Caco-2 (cell line): ENCODE measurements around the gene CD302. TPM values are rescaled to one million over a fixed set of nuclear protein-coding genes. Genes with fewer than 3 reads are reported as not detected.

Source experiments
- BruUV-seq: library from RNA; stranded (reverse); fragments of 400-500 nt; replicated peaks from 2 replicates; lab custom pipeline; 2021; lab: Mats Ljungman, UMichigan
- CTCF ChIA-PET: fragments of 300-600 bp; sonication (Branson Sonifier 250); formaldehyde crosslinking; loops from one replicate; lab custom pipeline; 2022; ENCODE audit warnings: antibody characterized with exemption; lab: Charles Lee
- POLR2A ChIA-PET: fragments of 300-600 bp; sonication (Branson Sonifier 250); formaldehyde crosslinking; loops from one replicate; lab custom pipeline; 2022; ENCODE audit warnings: antibody characterized with exemption; lab: Charles Lee
- DNase-seq, 2 experiments: peaks; one replicate each; pipeline versions ENCODE4 v3.0.0 to v3.0.0-alpha.2; 2020 to 2022
- H3K27me3 ChIP-seq: replicated peaks from 2 replicates; pipeline ENCODE4 v1.6.0; 2011; ENCODE audit warnings: low read length; ENCODE audit not compliant: control insufficient read depth, insufficient read depth
- H3K36me3 ChIP-seq: 2 replicates; pipeline ENCODE4 v1.5.1; 2011; ENCODE audit warnings: low read length; ENCODE audit not compliant: control insufficient read depth, insufficient read depth
- H3K4me1 ChIP-seq: fragments of 250-450 bp; sonication (Bioruptor Pico); 2 replicates; pipeline ENCODE4 v1.5.1; 2020; ENCODE audit warnings: mild to moderate bottlenecking
- H3K4me3 ChIP-seq: 2 replicates; pipeline ENCODE4 v1.5.1; 2011; ENCODE audit warnings: low read depth, mild to moderate bottlenecking, control low read depth, low read length
- H3K9me3 ChIP-seq: fragments of 250-450 bp; sonication (Bioruptor Pico); 2 replicates; pipeline ENCODE4 v1.5.1; 2020; ENCODE audit warnings: mild to moderate bottlenecking, moderate library complexity
- H3K27ac Mint-ChIP-seq: one replicate; pipeline ENCODE4 v1.8.0; 2022; ENCODE audit warnings: mixed read lengths; ENCODE audit not compliant: unreplicated experiment
- H3K27me3 Mint-ChIP-seq: one replicate; pipeline ENCODE4 v1.8.0; 2022; ENCODE audit warnings: mixed read lengths; ENCODE audit not compliant: insufficient read depth, unreplicated experiment
- H3K36me3 Mint-ChIP-seq: one replicate; pipeline ENCODE4 v1.8.0; 2022; ENCODE audit warnings: mild to moderate bottlenecking, mixed read lengths; ENCODE audit not compliant: insufficient read depth, unreplicated experiment
- H3K4me1 Mint-ChIP-seq: one replicate; pipeline ENCODE4 v1.8.0; 2022; ENCODE audit warnings: low read depth, mixed read lengths; ENCODE audit not compliant: unreplicated experiment
- H3K4me3 Mint-ChIP-seq: one replicate; pipeline ENCODE4 v1.8.0; 2022; ENCODE audit warnings: mild to moderate bottlenecking, moderate library complexity, mixed read lengths; ENCODE audit not compliant: unreplicated experiment
- H3K9me3 Mint-ChIP-seq: one replicate; pipeline ENCODE4 v1.8.0; 2022; ENCODE audit warnings: mixed read lengths; ENCODE audit not compliant: unreplicated experiment
- intact Hi-C: fragments of 100-400 bp; cut with micrococcal nuclease; formaldehyde crosslinking; loops from one replicate; pipeline ENCODE4 v1.10.0; 2022; ENCODE audit not compliant: unreplicated experiment
- total RNA-seq: library from RNA; stranded (reverse); gene quantifications from 2 replicates; pipeline ENCODE4 v1.2.3, GENCODE V29; 2022
- TF ChIP-seq, protein P1 (sequence below), 2 experiments: fragments of 200-600 bp in 1 of 2; IDR thresholded peaks; 1 replicate in 1 of 2; 2 replicates in 1 of 2; pipeline versions ENCODE4 v1.5.1 to v1.8.0; 2011 to 2022; ENCODE audit warnings: antibody characterized with exemption in 1 of 2, control low read depth in 1 of 2, inconsistent platforms in 1 of 2, low read depth in 1 of 2, low read length in 1 of 2, mild to moderate bottlenecking in 1 of 2, moderate library complexity in 1 of 2; ENCODE audit not compliant: insufficient read depth in 1 of 2, severe bottlenecking in 1 of 2, unreplicated experiment in 1 of 2

Gene CD302
- total RNA-seq, 1 experiment from 2014 or later, result 7.5 TPM

DNA sequence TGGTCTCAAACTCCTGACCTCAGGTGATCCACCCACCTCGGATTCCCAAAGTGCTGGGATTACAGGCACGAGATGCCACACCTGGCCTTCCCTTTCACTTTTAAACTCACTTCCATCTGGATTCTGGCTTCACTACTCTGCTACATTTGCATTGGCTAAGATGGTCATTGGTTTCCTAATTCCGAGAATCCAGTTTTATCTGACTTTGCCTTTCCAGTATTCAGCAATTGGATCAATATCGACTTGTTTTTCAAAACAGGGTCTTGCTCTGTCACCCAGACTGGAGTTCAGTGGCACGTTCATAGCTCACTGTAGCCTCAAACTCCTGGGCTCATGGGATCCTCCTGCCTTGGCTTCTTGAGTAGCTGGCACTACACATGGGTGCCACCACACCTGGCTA lies 4.7 kb upstream of the CD302 start:
- POLR2A ChIA-PET, result no interaction called here
- BruUV-seq, result no TSS peak

DNA sequence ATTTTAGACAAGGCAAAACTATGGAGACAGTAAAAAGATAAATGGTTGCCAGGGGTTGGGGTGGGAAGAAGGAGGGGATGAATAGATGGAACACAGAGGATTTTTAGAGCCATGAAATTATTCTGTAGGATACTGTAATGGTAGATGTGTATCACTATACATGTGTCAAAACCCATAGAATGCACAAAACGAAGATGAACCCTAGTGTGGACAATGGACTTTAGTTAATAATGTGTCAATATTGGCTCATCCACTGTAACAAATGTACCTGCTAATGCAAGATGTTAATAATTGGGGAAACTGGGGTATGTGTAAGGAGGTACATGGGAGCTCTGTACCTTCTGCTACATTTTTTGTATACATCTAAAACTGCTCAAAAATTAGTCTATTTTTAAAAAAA lies 1.8 kb upstream of the CD302 start:
- no peak overlapping the region for H3K27ac Mint-ChIP-seq
- no peaks in the 10 kb centered on the region for H3K27me3 Mint-ChIP-seq
- Histone ChIP-seq H3K27me3 (no peaks in the 10 kb centered on the region), H3K9me3 (no peaks in the 10 kb centered on the region), H3K4me3 (no peak overlapping the region), H3K4me1 (peaks cover 19% of the 10 kb centered on the region), H3K36me3 (no peaks in the 10 kb centered on the region)
- intact Hi-C loops, result no loop called here
- no peaks in the 10 kb centered on the region for H3K9me3 Mint-ChIP-seq
- ChIA-PET CTCF (no interaction called here), POLR2A (no interaction called here)
- peaks cover 6% of the 10 kb centered on the region for H3K36me3 Mint-ChIP-seq
- no TSS peak for BruUV-seq
- DNase-seq, result no peak
- no peak overlapping the region for H3K4me3 Mint-ChIP-seq
- peaks cover 14% of the 10 kb centered on the region for H3K4me1 Mint-ChIP-seq
- TF ChIP-seq, protein P1, sequence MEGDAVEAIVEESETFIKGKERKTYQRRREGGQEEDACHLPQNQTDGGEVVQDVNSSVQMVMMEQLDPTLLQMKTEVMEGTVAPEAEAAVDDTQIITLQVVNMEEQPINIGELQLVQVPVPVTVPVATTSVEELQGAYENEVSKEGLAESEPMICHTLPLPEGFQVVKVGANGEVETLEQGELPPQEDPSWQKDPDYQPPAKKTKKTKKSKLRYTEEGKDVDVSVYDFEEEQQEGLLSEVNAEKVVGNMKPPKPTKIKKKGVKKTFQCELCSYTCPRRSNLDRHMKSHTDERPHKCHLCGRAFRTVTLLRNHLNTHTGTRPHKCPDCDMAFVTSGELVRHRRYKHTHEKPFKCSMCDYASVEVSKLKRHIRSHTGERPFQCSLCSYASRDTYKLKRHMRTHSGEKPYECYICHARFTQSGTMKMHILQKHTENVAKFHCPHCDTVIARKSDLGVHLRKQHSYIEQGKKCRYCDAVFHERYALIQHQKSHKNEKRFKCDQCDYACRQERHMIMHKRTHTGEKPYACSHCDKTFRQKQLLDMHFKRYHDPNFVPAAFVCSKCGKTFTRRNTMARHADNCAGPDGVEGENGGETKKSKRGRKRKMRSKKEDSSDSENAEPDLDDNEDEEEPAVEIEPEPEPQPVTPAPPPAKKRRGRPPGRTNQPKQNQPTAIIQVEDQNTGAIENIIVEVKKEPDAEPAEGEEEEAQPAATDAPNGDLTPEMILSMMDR (IDR thresholded peaks at IDR 0.05; ENCODE audit: insufficient read depth in 1 of 2, low read depth in 1 of 2, low read length in 1 of 2, severe bottlenecking in 1 of 2, unreplicated experiment in 1 of 2), result no peak

More for the DNA sequence above, 4.7 kb upstream of the CD302 start:
- Mint-ChIP-seq H3K9me3 (no peaks in the 10 kb centered on the region), H3K27ac (no peak overlapping the region), H3K27me3 (no peaks in the 10 kb centered on the region), H3K4me1 (peaks cover 7% of the 10 kb centered on the region), H3K4me3 (no peak overlapping the region), H3K36me3 (peaks cover 2% of the 10 kb centered on the region)
- CTCF ChIA-PET, result no interaction called here
- Histone ChIP-seq H3K36me3 (no peaks in the 10 kb centered on the region), H3K27me3 (no peaks in the 10 kb centered on the region), H3K9me3 (no peaks in the 10 kb centered on the region), H3K4me1 (0 out of 2 replicates have a peak, but pooled peaks cover 4% of the 10 kb centered on the region), H3K4me3 (no peak overlapping the region)
- TF ChIP-seq, protein P1 (IDR thresholded peaks at IDR 0.05; ENCODE audit: insufficient read depth in 1 of 2, low read depth in 1 of 2, low read length in 1 of 2, severe bottlenecking in 1 of 2, unreplicated experiment in 1 of 2), result no peak
- DNase-seq, result no peak
- intact Hi-C loops, result no loop called here

DNA sequence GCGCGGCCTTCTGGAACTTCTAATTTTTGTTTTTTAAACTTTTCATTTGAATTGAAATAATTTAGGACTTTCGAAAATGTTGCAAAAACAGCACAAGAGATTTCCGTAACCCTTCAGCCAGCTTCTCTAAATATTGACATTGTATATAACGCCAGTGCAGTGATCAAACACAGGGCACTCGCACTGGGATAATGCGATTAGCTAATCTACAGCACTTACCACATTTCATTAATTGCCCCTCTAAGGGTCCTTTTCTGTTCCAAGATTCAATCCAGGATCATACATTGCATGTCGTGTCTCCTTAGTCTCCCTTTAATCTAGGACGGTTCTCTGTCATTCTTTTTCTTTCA lies 343 bp upstream of the CD302 start:
- peak overlapping the region; percentile 87 for H3K4me3 Mint-ChIP-seq
- CTCF ChIA-PET, result no interaction called here

More for the DNA sequence above, 343 bp upstream of the CD302 start:
- Histone ChIP-seq H3K4me1 (peaks cover 19% of the 10 kb centered on the region), H3K36me3 (no peaks in the 10 kb centered on the region), H3K27me3 (no peaks in the 10 kb centered on the region), H3K9me3 (no peaks in the 10 kb centered on the region), H3K4me3 (peak overlapping the region; percentile 82)
- Mint-ChIP-seq H3K27me3 (no peaks in the 10 kb centered on the region), H3K4me1 (peaks cover 14% of the 10 kb centered on the region), H3K9me3 (no peaks in the 10 kb centered on the region), H3K36me3 (peaks cover 6% of the 10 kb centered on the region), H3K27ac (no peak overlapping the region)
- intact Hi-C loops, result no loop called here
- TF ChIP-seq, protein P1 (IDR thresholded peaks at IDR 0.05; ENCODE audit: insufficient read depth in 1 of 2, low read depth in 1 of 2, low read length in 1 of 2, severe bottlenecking in 1 of 2, unreplicated experiment in 1 of 2), result no peak
- POLR2A ChIA-PET, result no interaction called here
- BruUV-seq, result no TSS peak
- no peak for DNase-seq
